Fibroblast of skin of left biceps (primary cell): Measurements from ENCODE around the gene ALPG.

Experiments used
- DNase-seq, 2 experiments: peaks; one replicate each; pipeline ENCODE4 v3.0.0-alpha.2; 2013; ENCODE audit warnings: low read depth in 2 of 2

Gene ALPG

GRCh38 chr2:232457121-232458011 lies 50.7 kb downstream of the ALPG start:
- no peak for DNase-seq

DNA sequence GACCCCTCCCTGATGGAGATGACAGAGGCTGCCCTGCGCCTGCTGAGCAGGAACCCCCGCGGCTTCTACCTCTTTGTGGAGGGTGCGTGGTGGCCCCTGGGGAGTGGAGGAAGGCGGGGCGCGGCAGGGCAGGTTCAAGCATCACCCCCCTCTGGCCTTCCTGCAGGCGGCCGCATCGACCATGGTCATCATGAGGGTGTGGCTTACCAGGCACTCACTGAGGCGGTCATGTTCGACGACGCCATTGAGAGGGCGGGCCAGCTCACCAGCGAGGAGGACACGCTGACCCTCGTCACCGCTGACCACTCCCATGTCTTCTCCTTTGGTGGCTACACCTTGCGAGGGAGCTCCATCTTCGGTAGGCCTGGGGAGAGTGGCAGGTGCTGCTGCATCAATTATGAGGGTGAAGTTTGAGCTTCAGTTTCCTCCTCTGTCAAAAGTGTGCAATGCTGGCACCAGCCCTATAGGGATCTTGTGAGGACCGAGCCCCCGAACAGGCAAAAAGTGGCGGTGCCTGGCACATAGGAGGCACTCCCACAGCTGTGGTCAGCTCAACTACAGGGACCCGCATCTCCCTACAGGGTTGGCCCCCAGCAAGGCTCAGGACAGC lies 51.5 kb downstream of the ALPG start:
- DNase-seq, result no peak

- DNase-seq, result no peak
Measured at GRCh38 chr2:232458661-232459418, 52.2 kb downstream of the ALPG start.

- no peak for DNase-seq
Measured at GRCh38 chr2:232459419-232460035, 52.9 kb downstream of the ALPG start.

DNA sequence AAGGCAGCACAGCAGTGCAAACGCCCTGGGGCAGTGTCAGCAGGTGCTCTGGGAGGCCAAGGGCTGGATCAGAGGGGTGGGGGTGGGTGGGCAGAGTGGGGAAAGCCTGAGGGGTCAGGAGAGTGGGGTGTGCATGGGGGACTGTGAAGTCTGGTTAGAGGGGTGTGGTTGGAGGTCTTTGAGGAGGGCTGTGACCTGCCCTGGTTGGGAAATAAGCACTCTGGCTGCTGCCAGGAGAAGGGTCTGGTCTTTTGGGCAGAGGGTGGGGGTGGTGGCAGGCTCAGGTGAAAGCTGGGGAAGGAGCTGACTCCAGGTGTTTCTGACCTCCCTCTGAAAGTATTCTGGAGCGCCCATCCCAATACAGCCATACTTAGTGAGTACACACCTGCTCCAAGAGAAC lies 53.5 kb downstream of the ALPG start:
- DNase-seq, result no peak
